Keratinocyte (primary cell): Measurements from ENCODE around the gene STPG4. TPM values are rescaled to one million over a fixed set of nuclear protein-coding genes. Genes with fewer than 3 reads are reported as not detected.

Source experiments
- DNase-seq: peaks from one replicate; pipeline ENCODE4 v3.0.0-alpha.2; 2011; ENCODE audit warnings: low read depth, missing footprints, low spot score
- FAIRE-seq: peaks from 2 replicates; lab custom pipeline; 2011; peaks lifted over from hg19 to GRCh38; lab: Jason Lieb, UNC
- H2AFZ ChIP-seq: 2 replicates; pipeline ENCODE4 v1.6.0; 2012; ENCODE audit warnings: low read length, control low read depth, inconsistent platforms; ENCODE audit not compliant: control insufficient read depth
- H3K27ac ChIP-seq: 2 replicates; pipeline ENCODE4 v1.5.1; 2011; ENCODE audit warnings: low read length; ENCODE audit not compliant: control insufficient read depth, insufficient read depth
- H3K27me3 ChIP-seq: 3 replicates; pipeline ENCODE4 v1.6.0; 2011; ENCODE audit warnings: low read length; ENCODE audit not compliant: control insufficient read depth, insufficient read depth; ENCODE audit errors: extremely low read depth
- H3K36me3 ChIP-seq, 2 experiments: 2 replicates in 1 of 2; 3 replicates in 1 of 2; pipeline ENCODE4 v1.5.1; 2011; ENCODE audit warnings: low read length in 2 of 2, mild to moderate bottlenecking in 1 of 2; ENCODE audit not compliant: control insufficient read depth in 2 of 2, insufficient read depth in 2 of 2; ENCODE audit errors: extremely low read depth in 1 of 2
- H3K4me1 ChIP-seq: 3 replicates; pipeline ENCODE4 v1.5.1; 2011; ENCODE audit warnings: low read length; ENCODE audit not compliant: control insufficient read depth, insufficient read depth; ENCODE audit errors: extremely low read depth
- H3K4me2 ChIP-seq: 3 replicates; pipeline ENCODE4 v1.6.0; 2011; ENCODE audit warnings: low read depth, low read length; ENCODE audit not compliant: control insufficient read depth, insufficient read depth; ENCODE audit errors: extremely low read depth
- H3K4me3 ChIP-seq, 3 experiments: fragments of 200-600 bp in 1 of 3; sonication (generic) in 1 of 3; 2 replicates in 2 of 3; 3 replicates in 1 of 3; pipeline ENCODE4 v1.5.1; 2011 to 2016; ENCODE audit warnings: low read length in 3 of 3, mild to moderate bottlenecking in 3 of 3, control low read depth in 2 of 3, inconsistent platforms in 1 of 3, low read depth in 1 of 3, mixed read lengths in 1 of 3, mixed run types in 1 of 3, moderate library complexity in 1 of 3; ENCODE audit not compliant: control insufficient read depth in 2 of 3, insufficient read depth in 2 of 3; ENCODE audit errors: extremely low read depth in 1 of 3
- H3K79me2 ChIP-seq: 2 replicates; pipeline ENCODE4 v1.6.0; 2012; ENCODE audit warnings: low read length; ENCODE audit not compliant: control insufficient read depth, insufficient read depth
- H3K9ac ChIP-seq: 3 replicates; pipeline ENCODE4 v1.6.0; 2011; ENCODE audit warnings: low read length; ENCODE audit not compliant: control insufficient read depth, insufficient read depth; ENCODE audit errors: extremely low read depth
- H3K9me1 ChIP-seq: 3 replicates; pipeline ENCODE4 v1.6.0; 2011; ENCODE audit warnings: low read length; ENCODE audit not compliant: control insufficient read depth, insufficient read depth; ENCODE audit errors: extremely low read depth
- H3K9me3 ChIP-seq: 2 replicates; pipeline ENCODE4 v1.5.1; 2012; ENCODE audit warnings: low read depth, low read length; ENCODE audit not compliant: control insufficient read depth
- H4K20me1 ChIP-seq: 3 replicates; pipeline ENCODE4 v1.6.0; 2011; ENCODE audit warnings: low read length; ENCODE audit not compliant: control insufficient read depth, insufficient read depth; ENCODE audit errors: extremely low read depth
- EZH2 ChIP-seq: IDR thresholded peaks from one replicate; pipeline ENCODE4 v1.6.1; 2012; ENCODE audit warnings: inconsistent platforms, mild to moderate bottlenecking, low read length, moderate library complexity
- dilution Hi-C: fragments of 300-500 bp; cut with MboI; formaldehyde crosslinking; loops from one replicate; pipeline ENCODE4 v1.7.0; 2020; ENCODE audit warnings: low sequenced_read_pairs; ENCODE audit not compliant: extremely low pct_ligation_motif_present
- polyA plus RNA-seq, 5 experiments: library from polyadenylated mRNA; depleted of rRNA in 3 of 5; stranded (reverse) in 3 of 5; stranded (forward) in 1 of 5; unstranded in 1 of 5; fragments of >200 nt; gene quantifications; 1 replicate in 1 of 5; 2 replicates in 3 of 5; 3 replicates in 1 of 5; pipeline versions ENCODE4 v1.2.1 to v1.2.3, GENCODE V29; 2011 to 2012; ENCODE audit warnings: missing spikeins in 2 of 5, low read depth in 1 of 5, low replicate concordance in 1 of 5
- TF ChIP-seq, protein P1 (sequence below), 3 experiments: IDR thresholded peaks in 1 of 3; conservative IDR thresholded peaks in 1 of 3; optimal IDR thresholded peaks in 1 of 3; 2 replicates in 2 of 3; 3 replicates in 1 of 3; pipeline versions ENCODE3 to v1.5.1; 2011; ENCODE audit warnings: low read length in 3 of 3, mild to moderate bottlenecking in 3 of 3, moderate library complexity in 2 of 3, control low read depth in 1 of 3, inconsistent platforms in 1 of 3; ENCODE audit not compliant: insufficient read depth in 2 of 3; ENCODE audit errors: extremely low read depth in 1 of 3

Gene STPG4
- polyA plus RNA-seq, 1 donor (not counting 4 experiments of a cell fraction or from before 2014, with no cell fraction given) = 0.26 TPM

DNA sequence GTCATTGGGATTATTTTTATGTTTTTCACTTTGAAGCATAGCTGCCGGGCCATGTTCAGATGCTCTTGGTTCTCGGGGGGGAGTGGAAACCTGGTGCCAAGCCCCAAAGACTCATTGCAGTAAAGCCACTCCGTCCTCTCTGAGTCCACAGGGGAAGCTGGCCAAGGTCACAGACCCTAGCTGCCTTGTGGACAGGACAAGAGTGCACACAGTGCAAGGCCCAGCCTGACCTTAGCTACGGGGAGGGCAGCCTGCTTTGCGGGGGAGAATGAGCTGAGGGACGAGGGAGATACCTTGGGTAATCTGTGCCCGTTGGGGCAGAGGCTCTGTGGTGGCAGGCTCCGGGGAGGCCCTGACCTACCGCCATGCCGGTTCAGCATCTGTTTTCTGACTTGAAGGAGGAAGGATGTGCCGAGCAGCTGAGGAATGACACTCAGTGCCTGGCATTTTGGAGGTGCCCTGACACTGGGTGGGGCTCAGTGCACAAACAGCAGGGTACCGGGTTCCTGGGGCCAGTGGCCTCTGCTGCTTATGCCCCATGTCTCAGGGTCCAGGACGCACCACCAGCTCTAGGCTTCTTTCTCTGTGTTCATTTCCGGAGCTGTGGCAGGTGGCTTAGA is 87.2 kb downstream of the STPG4 start:
- Histone ChIP-seq H3K79me2 (no peaks in the 10 kb centered on the region), H3K9me1 (no peaks in the 10 kb centered on the region), H3K4me3 (no peak overlapping the region), H2AFZ (no peak overlapping the region), H3K9ac (no peak overlapping the region), H4K20me1 (no peaks in the 10 kb centered on the region), H3K27me3 (no peaks in the 10 kb centered on the region), H3K9me3 (no peaks in the 10 kb centered on the region), H3K36me3 (peaks cover 0 to 2% of the 10 kb centered on the region in 2 experiments), H3K4me2 (no peak overlapping the region), H3K27ac (no peak overlapping the region), H3K4me1 (peaks cover 33% of the 10 kb centered on the region)
- no peak for TF ChIP-seq EZH2
- TF ChIP-seq, protein P1, sequence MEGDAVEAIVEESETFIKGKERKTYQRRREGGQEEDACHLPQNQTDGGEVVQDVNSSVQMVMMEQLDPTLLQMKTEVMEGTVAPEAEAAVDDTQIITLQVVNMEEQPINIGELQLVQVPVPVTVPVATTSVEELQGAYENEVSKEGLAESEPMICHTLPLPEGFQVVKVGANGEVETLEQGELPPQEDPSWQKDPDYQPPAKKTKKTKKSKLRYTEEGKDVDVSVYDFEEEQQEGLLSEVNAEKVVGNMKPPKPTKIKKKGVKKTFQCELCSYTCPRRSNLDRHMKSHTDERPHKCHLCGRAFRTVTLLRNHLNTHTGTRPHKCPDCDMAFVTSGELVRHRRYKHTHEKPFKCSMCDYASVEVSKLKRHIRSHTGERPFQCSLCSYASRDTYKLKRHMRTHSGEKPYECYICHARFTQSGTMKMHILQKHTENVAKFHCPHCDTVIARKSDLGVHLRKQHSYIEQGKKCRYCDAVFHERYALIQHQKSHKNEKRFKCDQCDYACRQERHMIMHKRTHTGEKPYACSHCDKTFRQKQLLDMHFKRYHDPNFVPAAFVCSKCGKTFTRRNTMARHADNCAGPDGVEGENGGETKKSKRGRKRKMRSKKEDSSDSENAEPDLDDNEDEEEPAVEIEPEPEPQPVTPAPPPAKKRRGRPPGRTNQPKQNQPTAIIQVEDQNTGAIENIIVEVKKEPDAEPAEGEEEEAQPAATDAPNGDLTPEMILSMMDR (optimal IDR thresholded peaks at IDR 0.05 in 1 of 3, IDR thresholded peaks at IDR 0.05 in 1 of 3, conservative IDR thresholded peaks at IDR 0.05 in 1 of 3; ENCODE audit: extremely low read depth in 1 of 3, insufficient read depth in 2 of 3, low read length in 3 of 3) = no peak
- no peak for DNase-seq
- dilution Hi-C loops = no loop called here
- FAIRE-seq = no peak

DNA sequence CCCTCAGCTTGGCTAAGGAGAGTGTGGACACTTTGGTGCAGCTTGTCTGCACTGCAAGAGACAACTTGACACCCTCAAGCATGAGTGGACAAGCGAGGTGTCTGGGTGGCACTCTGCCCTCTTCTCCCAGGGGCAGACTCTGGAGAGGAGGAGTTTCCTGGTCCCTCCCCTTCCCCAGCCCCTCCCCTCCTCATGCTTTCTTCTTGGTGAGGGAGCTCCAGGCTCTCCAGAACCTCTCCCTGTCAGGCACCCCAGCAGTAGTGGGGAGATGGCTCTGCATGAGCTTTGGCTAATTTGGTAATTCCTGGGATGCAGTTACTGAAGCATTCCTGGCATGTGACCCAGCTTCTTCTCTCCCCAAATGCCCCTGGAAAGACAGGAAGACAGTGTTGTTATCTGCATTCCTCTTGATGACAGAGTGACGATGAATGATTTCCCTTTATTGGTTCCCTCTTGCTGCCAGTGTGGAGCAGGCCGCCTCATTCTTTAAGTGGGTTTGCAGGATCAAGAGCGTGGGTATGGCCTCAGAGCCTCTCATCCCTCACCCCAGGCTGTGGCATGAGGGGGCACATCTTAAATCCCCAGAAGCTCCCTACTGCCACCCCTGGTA is 89.2 kb downstream of the STPG4 start:
- no peaks in the 10 kb centered on the region for H4K20me1 ChIP-seq
- dilution Hi-C loops = no loop called here
- H3K9me3 ChIP-seq = no peaks in the 10 kb centered on the region
- FAIRE-seq (peak; percentile 85), DNase-seq (peak; percentile 79)
- peak overlapping the region; percentile 45 for H2AFZ ChIP-seq
- H3K36me3 ChIP-seq = peaks cover 3 to 8% of the 10 kb centered on the region in 2 experiments
- no peaks in the 10 kb centered on the region for H3K79me2 ChIP-seq
- TF ChIP-seq EZH2 = no peak
- TF ChIP-seq, protein P1 (optimal IDR thresholded peaks at IDR 0.05 in 1 of 3, IDR thresholded peaks at IDR 0.05 in 1 of 3, conservative IDR thresholded peaks at IDR 0.05 in 1 of 3; ENCODE audit: extremely low read depth in 1 of 3, insufficient read depth in 2 of 3, low read length in 3 of 3) = no peak
- H3K27ac ChIP-seq = no peak overlapping the region
- peak overlapping the region; percentile 30 for H3K4me2 ChIP-seq
- peaks cover 30% of the 10 kb centered on the region for H3K4me1 ChIP-seq
- no peaks in the 10 kb centered on the region for H3K27me3 ChIP-seq
- no peaks in the 10 kb centered on the region for H3K9me1 ChIP-seq
- no peak overlapping the region for H3K4me3 ChIP-seq
- no peak overlapping the region for H3K9ac ChIP-seq
